ENCODE measurements around the gene AIRE. TPM values are rescaled to one million over a fixed set of nuclear protein-coding genes. Genes with fewer than 3 reads are reported as not detected.

The AIRE gene
- polyA plus RNA-seq, 1 experiment: 0.10 TPM

GRCh38 chr21:44345495-44345894, 59.8 kb downstream of the AIRE start:
- no peak for DNase-seq (ENCODE audit: low read depth)
- Histone ChIP-seq H3K36me3 (ENCODE audit: control insufficient read depth, insufficient read depth, low read length) (no peaks in the 10 kb centered on the region), H3K27me3 (ENCODE audit: control insufficient read depth, insufficient read depth, low read length) (peaks cover 16% of the 10 kb centered on the region), H3K4me3 (ENCODE audit: low read depth, low read length) (no peak overlapping the region)
- POLR2A ChIA-PET: no interaction called here
- CTCF ChIA-PET: no interaction called here
- no peak for TF ChIP-seq CTCF (IDR thresholded peaks at IDR 0.05; ENCODE audit: insufficient read depth, low read depth, low read length)

- Histone ChIP-seq H3K27me3 (ENCODE audit: control insufficient read depth, insufficient read depth, low read length) (peaks cover 23% of the 10 kb centered on the region), H3K4me3 (ENCODE audit: low read depth, low read length) (no peak overlapping the region), H3K36me3 (ENCODE audit: control insufficient read depth, insufficient read depth, low read length) (no peaks in the 10 kb centered on the region)
- ChIA-PET POLR2A (no interaction called here), CTCF (no interaction called here)
- TF ChIP-seq CTCF (IDR thresholded peaks at IDR 0.05; ENCODE audit: insufficient read depth, low read depth, low read length): no peak
- no peak for DNase-seq (ENCODE audit: low read depth)
These were observed 62.3 kb downstream of the AIRE start for GRCh38 chr21:44347911-44348451.

Small RNAs within 50 kb of the gene (small RNA-seq; reads per million reads assigned to genes)
- gene AP001059.3 (ENCODE audit: insufficient read length, low read depth, low replicate concordance): not detected

Other genes starting within 250 kb of the AIRE start
- 12.1 and 20.5 TPM in 2 replicates for gene PWP2, start 178.5 kb upstream of the AIRE start, polyA plus RNA-seq (2011; rRNA removed)
- 54.3 and 60.0 TPM in 2 replicates for gene GATD3, start 152.2 kb upstream of the AIRE start, polyA plus RNA-seq (2011; rRNA removed)
- gene ICOSLG, start 44.9 kb upstream of the AIRE start, polyA plus RNA-seq (2011; rRNA removed): 0.27 and 1.3 TPM in 2 replicates
- gene DNMT3L, start 24.0 kb upstream of the AIRE start, polyA plus RNA-seq (2011; rRNA removed): not detected in 2 replicates
- 85.9 and 152 TPM in 2 replicates for gene PFKL, start 14.2 kb downstream of the AIRE start, polyA plus RNA-seq (2011; rRNA removed)
- gene CFAP410, start 53.5 kb downstream of the AIRE start, polyA plus RNA-seq (2011; rRNA removed): 8.4 and 13.5 TPM in 2 replicates
- not detected in 2 replicates for gene TRPM2, start 67.7 kb downstream of the AIRE start, polyA plus RNA-seq (2011; rRNA removed)
- gene LRRC3, start 169.6 kb downstream of the AIRE start, polyA plus RNA-seq (2011; rRNA removed): 0.42 and 0.59 TPM in 2 replicates